ENCODE data around the gene GIPC2.
"Not testable (repeated sequence)": the region's sequence is repeated elsewhere in the genome, so short reads cannot be mapped to it uniquely, and the experiment has no call there.

GIPC2 gene

DNA sequence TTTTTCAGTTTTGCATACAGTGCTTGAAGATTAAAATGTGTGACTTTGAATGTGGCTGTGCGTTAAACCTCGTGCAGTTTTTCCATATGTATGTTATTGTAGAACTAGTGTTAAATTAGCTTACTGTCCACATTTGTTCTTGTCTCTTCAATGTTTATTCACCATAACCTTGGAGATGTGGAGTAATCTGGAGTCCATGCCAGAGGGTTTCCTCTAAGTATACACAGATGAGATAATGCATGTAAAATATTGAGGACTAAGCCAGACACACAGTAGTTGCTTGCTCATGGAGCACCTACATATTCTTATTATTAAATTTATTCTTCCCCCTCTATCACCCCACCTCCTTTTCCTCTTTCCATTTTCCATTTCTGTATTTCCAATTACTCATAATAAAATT lies 7.7 kb upstream of the GIPC2 start:
- no peak for DNase-seq (ENCODE audit: low read depth)

DNA sequence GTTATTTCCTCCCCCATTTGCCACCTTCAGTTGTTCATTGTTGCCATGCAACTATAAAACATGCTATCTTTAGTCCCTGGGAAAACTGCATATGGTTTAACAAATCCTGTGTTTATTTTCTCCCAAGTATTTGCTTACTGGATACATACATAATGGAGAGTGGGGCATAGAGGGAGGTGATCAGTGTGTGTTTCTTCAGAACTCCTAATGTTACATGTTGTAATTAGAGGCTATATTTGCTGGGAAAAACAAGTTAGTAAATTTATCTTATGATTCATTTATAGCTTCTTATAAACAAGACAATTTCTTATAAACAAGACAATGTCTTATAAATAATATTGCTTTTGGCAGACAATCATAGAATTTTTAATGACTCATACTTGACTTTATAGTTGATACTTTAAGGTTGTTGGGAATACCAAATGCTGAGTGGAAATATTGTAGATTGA lies 7.3 kb upstream of the GIPC2 start:
- no peak for DNase-seq (ENCODE audit: low read depth)

DNA sequence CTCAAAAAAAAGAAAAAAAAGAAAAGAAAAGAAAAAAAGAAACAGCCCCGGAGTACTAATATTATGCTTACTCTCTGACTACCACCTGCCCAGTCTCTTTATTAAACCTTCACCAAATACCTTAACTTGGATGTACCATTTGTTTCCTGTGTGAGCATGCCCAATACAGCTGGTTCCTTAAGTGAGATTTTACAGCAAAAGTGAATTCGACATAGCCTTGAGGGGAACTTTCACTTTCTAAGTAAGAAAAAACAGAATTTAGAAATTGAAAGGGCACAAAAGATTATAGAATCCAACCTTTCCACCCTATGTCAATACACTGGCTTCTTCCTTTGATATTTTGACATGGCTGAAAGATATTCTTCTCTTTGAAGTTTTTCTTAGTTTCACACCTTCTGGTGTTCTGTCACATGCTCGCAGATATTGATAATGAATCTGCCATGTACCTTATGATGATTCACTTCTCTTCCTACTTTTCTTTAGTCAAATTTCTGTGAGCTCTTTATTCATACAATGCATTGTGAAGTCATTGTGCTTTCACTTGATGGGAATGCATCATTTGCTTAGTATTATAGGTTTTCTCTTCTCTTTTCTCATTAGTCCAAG lies 5.2 kb upstream of the GIPC2 start:
- no peak for DNase-seq (ENCODE audit: low read depth)

DNA sequence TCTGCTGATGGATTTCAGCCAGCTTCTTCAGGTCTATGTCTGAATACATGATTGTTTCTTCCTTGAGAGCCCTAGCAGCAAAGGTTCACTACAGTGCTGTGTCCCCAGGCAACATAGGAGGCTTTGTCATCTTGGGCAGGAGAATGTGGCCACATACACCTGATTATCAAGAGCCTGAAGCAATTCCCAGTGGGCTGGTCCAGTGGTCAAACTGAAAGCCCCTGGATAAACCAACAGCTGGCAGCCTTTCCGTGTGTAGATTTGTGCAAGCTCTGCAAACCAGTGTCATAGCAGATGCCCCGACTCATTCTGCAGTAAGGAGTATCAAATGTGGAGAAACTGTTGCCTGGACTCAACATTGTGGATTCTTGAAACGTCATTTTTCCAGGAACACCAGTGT lies 2.3 kb upstream of the GIPC2 start:
- DNase-seq (ENCODE audit: low read depth) = no peak

DNA sequence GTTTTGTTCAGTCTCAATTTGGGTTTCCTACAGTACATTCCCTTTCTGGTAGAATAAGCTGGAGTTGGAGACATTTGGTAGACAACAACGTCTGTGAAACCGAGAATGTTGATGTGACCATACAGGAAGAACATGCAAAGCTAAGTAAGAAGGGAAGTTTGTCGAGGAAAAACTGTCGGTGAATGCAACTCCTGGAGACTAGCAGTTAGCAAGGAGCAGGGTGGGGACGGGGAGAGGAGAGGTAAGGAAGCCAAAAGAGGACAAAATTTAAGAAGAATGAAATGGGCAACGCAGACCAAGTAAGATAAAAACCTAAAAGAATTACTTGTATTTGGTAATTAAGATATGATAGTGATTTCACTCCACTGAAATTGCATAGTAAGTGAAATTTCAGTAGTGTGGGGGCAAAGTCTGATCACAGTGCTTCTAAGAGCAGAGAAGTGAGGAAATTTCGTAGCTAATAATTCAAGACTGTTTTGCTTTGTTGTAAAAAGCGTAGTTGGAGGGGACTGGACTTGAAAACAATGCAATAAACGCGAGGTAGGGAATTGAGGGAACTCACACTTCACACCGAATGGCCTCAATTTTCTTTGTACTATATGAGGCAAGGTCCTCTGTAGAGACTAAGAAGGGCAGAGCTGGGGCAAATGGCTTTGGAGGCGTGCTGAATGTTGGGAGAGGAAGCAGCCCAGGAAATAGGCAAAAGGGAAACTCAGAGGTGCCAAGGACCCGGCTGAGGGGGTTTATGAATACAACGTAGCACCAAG lies 787 bp upstream of the GIPC2 start:
- no peak for DNase-seq (ENCODE audit: low read depth)

DNA sequence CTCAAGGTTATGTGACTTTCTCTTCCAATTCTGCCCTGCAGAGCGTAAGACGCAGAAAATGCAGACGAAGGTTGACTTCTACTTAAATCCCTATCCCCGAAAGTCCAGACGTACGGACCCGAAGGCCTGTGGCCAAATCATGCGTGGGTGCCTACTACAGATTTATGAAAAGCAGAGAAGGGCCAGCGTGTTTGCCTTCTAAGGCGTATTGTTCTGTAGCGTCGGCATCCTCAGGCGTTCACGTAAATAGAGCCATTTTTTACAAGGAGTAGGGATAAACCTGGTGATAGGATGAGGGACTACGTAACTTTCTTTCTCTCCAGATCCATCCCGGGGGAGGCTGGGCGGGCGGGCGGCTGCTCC lies 222 bp upstream of the GIPC2 start:
- no peak for DNase-seq (ENCODE audit: low read depth)

DNA sequence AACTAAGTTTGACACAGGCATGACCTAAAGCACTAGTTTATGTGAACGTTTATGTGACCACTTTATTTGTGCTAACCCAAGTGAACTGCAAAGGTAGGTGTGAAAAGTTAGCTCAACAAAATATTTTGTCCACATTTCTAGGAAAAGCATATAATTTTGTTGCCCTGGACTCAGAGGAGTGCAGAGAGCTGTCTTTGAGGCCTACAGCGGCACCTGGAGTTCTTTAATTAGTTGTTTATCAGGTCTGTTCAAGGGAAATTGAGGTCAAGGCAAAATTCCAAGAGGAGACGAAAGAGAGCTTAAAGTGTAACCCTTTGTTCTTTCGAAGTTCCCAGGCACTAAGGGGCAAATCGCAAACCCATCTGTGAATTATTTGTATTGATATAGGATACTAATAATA lies 1.3 kb downstream of the GIPC2 start:
- no peak for DNase-seq (ENCODE audit: low read depth)

DNA sequence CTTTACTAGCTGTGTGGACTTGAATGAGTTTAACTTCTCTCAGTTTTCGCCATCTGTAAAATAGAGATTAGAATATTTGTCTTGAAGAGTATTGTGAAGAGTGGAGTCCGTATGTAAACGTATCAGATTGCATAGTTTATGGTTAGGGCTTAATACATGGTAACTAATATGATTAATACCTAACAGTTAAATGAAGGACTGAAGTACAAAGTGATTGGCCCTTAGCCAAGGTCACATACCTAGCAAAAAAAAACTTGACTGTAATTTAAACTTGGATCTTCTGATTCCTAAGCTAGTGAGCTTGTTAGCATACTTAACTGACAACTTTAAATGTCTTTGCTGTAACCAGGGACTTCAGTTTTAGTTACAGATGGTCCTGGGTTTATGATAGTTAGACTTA lies 1.9 kb downstream of the GIPC2 start:
- no peak for DNase-seq (ENCODE audit: low read depth)

DNA sequence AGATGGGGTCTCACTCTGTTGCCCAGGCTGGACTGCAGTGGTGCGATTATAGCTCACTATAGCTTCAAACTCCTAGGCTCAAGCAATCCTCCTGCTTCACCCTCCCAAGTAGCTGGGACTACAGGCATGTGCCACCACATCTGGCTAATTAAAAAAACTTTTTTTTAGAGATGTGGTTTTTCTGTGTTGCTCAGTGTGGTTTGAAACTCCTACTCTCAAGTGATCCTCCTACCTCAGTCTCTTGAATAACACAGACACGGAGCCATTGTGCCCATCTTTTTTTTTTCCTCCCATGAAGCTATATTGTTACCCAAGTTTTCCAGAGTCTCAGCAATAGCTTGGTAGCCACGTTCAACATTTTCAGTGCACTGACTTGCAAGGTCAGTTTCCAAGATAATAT lies 2.7 kb downstream of the GIPC2 start:
- no peak for DNase-seq (ENCODE audit: low read depth)

DNA sequence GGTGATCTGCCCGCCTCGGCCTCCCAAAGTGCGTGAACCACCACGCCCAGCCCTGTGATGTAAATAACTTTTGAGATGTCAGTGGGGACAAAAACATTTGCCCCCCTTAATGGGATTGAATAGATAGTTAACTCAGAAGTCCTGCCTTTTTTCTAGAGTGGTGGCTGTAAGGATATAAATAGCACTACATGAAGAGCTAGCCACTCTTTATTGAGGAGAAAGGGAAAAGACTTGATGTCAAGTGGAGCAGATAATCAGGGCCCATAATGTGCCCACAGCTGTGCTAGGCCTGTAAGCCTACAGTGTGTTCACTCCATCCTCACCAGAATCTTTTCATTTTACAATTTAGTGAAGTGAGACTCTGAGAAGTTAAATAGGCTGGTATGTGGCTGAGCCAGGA lies 3.6 kb downstream of the GIPC2 start:
- DNase-seq (ENCODE audit: low read depth) = no peak

DNA sequence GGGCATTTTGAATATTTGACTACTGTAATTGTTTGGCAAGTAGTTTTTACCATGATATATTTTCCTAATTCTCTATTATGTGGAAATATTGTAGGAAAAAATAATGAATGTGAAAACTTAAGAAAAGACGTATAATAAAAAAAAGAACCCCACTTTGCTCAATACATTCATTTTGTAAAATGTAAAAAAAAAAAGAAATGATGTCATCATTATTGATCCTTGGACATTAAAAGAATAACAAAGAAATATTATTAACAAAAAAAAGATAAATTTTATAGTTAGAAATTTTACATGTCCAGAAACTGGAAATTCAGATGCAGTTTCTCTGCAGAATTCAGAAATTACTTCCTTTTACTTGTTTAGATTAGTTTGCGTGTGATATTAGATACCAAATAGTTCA lies 5.2 kb downstream of the GIPC2 start:
- no peak for DNase-seq (ENCODE audit: low read depth)

DNA sequence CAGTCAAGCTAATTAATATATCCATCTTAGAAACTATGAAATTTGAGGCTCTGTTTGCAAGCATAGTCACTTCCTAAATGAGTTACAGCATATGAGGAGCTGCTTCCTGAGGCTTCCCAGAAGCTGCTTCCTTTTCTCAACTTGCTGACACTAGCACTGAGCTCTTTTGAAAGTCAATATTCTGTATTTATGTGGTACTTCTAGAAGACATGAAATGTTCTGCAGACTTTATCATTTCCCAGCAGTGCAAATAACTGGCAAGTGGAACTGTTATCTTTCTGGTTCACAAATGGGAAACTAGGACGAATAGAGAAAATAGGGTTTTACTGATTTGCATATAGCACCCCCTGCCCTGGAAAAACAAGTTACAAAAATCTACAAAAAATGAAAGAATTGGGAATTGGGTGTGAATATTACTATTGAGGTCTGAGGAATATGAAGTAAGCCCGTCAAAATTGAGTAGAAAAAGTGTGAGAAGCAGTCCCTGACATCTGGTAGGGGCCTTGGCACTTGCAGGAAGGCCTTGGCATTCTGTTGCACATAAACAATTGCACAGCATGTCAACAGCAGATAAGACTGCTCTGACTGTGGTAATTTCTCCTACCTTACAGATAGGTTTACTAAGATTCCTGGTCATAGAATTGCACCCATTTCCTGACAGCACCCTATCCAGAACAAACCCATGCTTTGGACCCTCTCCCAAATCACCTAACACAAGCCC lies 7.1 kb downstream of the GIPC2 start:
- DNase-seq (ENCODE audit: low read depth) = no peak

DNA sequence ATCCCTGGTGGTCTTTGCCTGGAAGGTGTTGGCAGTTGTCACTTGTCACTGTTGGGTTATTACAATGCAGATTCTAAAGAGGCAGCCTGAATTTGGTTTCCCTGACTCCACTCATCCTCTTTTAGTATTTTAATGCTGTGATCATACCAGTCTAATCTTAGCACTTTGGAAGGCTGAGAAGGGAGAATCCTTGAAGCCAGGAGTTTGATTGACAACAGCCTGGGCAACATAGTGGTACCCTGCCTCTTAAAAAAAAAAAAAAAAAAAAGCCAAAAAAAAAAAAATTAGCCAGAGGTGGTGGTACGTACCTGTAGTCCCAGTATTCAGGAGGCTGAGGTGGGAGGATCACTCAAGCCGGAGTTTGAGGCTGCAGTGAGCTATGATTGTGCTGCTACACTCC lies 7.7 kb downstream of the GIPC2 start:
- DNase-seq (ENCODE audit: low read depth) = no peak

DNA sequence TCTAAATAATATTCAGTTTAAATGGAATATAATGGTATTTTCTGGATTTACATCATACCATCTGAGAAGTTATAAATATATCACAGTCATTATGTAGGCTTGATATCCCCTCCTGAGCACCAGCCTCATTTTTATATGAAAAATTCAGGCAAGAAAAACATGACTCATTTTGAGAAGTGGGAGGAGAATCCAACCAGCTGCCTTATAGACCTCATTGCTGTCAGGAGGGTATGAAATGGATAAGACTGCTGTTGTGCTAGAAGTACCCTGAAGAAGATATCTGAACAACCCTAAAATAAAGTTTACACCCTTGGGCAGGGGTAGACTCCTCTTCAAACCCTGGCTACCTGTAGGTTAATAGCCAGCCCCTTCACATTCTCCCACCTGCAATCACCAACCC lies 8.8 kb downstream of the GIPC2 start:
- no peak for DNase-seq (ENCODE audit: low read depth)

DNA sequence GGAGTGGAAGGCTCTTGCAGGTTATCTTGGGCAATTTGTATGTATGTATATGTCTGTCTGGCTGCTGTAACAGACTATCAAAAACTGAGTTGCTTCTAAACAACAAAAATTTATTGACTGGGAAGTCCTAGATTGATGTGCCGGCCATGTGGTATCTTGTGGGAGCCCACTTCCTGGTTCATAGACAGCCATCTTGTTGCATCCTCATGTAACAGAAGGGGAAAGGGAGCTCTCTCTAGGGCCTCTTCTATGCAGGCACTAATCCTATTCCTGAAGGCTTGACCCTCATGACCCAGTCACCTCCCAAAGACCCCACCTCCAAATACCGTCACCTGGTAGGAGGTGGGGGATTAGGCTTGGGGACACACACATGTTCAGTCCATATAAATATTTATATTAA lies 9.2 kb downstream of the GIPC2 start:
- DNase-seq (ENCODE audit: low read depth) = no peak

DNA sequence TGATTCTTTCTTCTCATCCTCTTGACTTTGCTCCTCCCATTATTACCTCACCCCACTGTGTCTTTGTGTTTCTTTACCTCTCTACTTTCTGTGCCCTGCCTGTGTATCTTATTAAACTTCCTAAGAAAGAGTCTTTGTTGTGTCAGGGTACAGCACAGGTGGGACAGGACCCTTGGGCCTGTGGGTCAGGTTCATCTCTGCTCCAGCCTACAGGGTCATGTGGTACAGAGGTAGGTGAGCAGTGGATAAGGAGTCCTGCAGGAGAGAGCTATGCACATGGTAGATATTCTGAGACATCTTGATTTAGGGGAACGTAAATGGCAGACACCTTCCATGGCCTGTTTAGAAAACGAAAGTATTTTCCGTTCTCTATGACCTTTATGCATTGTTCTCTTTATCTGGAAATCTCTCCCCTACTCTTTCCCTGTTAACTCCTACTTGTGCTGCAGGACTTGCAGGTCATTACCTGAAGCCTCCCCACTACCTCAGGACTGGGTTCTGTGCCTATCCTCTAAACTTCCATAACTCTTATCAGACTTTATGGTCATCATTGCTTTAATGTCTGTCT lies 9.9 kb downstream of the GIPC2 start:
- DNase-seq (ENCODE audit: low read depth) = no peak

DNA sequence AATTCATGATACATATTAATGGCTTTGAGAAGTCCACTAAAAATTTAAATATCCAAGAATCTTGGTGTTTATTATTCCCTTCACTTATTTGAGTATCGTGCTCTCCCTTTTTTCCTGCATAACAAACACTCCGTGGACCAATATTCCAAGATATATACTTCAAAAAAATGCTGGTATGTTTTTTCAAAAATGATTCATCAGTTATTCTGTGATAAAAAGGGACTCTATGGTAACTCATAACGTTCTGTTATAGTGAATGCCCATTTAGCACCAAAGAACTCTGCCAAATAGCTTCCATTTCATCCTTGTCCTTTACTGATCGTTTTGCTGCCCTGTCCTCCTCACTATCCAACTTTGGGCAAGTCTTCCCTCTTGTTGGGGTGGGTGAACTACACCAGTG lies 12.9 kb downstream of the GIPC2 start:
- DNase-seq (ENCODE audit: low read depth) = no peak

DNA sequence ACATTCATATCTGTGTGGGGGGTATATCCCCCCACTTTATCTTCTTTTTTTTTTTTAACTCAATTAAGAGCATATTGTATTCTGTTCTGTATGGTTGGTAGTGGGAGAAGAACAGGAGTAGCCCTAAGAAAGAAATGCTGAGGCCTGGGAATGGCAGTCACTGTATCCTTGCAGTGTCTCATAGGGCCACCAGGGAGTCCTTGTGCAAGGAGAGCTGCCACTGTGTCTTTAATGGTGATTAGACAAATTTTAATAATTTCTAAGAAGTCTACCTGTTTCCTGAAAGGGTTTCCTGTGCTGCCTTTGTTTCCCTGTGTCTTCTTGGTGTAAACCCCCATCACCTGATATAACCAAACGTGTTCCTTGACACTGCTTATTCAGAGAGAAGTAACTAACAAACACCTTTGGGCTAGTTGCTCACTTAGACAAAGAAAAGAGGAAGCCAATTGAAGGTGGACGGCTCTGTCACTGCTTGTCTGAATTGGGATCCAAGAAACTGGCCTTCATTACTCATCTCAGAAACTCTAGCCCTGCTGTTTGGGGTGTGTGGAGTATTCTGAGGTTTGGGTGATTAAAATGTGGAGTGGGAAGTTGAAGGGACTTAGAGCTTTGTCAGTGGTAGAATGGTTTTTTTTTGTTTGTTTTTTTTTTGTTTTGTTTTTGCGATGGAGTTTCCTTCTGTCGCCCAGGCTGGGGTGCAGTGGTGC lies 15.2 kb downstream of the GIPC2 start:
- no peak for DNase-seq (ENCODE audit: low read depth)

DNA sequence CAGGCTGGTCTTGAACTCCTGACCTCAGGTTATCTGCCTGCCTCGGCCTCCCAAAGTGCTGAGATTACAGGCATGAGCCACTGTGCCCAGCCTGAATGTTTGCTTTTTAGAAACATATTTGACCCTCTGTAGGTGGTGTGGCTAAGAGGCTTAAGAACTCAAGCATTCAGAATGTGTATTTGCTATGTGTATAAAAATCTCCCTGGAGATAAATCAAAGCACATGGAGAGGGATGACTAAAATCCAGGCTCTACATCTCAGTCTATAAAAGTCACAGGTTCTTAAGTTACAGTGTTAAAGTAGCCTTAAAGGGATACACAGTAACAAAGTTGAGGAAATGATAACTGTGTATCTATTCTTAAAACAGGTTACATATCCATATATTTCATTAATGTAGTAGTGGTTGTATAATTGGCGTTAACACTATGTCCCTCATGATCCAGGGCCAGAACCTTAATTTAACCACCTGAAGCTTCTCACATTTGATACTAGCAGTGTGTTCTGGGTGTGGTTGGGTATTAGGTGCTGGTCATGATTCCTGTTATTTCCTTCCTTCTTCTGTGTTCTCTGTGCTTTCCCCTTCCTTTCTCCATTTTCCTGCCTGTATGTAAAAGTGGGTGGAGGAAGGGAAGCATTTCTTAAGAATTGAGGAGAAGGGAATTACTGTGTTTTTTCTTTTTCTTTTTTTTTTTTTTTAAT lies 16.2 kb downstream of the GIPC2 start:
- DNase-seq (ENCODE audit: low read depth) = no peak

DNA sequence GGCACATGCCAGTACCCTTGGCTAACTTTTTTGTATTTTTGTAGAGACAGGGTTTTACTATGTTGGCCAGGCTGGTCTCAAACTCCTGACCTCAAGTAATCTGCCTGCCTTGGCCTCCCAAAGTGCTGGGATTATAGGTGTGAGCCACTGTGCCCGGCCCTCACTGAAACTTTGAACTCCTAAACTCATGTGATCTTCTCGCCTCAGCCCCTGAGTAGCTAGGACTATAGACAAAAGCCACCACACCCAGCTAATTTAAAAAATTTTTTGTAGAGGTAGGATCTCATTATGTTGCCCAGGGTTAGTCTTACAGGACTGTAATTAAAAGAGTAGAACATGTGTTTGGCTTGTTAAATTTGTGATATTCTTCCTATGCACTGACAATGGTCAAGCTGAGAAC lies 19.1 kb downstream of the GIPC2 start:
- not testable (repeated sequence) for DNase-seq (ENCODE audit: low read depth)

DNA sequence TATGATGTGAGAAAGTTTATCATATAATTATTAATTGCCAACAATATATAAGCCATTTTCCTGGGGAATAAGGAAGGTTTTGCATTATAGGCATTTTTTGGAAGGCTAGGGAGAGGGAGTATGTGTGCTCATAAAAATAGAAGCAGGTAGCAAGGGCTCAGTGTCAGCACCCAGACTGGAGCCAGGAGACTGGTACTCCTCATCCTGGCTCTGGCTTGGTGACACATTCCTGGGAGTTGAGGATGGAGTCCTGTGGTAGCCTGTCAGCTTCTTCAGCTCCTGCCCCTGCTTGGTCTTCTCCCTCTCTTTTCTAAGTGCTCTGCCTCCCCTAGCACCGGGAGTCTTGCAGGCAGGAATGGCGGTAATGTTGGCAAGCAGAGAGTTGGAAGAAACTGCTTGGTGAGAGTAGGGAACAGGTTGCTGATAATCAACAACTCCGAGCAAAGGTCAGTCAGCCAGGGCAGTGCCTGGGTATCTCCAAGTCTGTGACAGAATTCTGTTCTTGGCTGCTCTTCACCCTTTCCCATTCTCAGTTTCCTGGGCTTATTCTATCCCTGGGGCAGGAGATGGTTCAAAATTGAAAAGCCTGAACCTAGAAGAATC lies 23.0 kb downstream of the GIPC2 start:
- no peak for DNase-seq (ENCODE audit: low read depth)
